Neural progenitor cell (in vitro differentiated cells): ENCODE results near the gene TNFRSF9.

Experiments used
- CTCF ChIP-seq: fragments of 200-600 bp; sonication (generic); IDR thresholded peaks from 2 replicates; pipeline ENCODE4 v1.5.1; 2017; ENCODE audit warnings: antibody characterized with exemption, mild to moderate bottlenecking
- EZH2 ChIP-seq: fragments of 200-600 bp; sonication (generic); IDR thresholded peaks from 2 replicates; pipeline ENCODE4 v1.6.1; 2017; ENCODE audit warnings: antibody characterized with exemption, mild to moderate bottlenecking, moderate library complexity
- EZH2phosphoT487 ChIP-seq: fragments of 200-600 bp; sonication (generic); IDR thresholded peaks from 2 replicates; pipeline ENCODE4 v1.6.1; 2017; ENCODE audit warnings: antibody characterized with exemption

- no peak for TF ChIP-seq CTCF
- TF ChIP-seq EZH2phosphoT487 = no peak
- TF ChIP-seq EZH2 = no peak
Measured at GRCh38 chr1:7954683-7955082, 14.0 kb upstream of the TNFRSF9 start.
